Panc1 (cell line): Measurements from ENCODE around the gene PHACTR2. TPM values are rescaled to one million over a fixed set of nuclear protein-coding genes. Genes with fewer than 3 reads are reported as not detected.

Experiments used
- ATAC-seq: fragments of 200-7000 bp; cut with Tn5 transposase; 2 replicates; pipeline ENCODE4 v1.9.1; 2020; ENCODE audit warnings: mild to moderate bottlenecking, moderate library complexity
- BruUV-seq: library from RNA; stranded (reverse); fragments of 400-500 nt; replicated peaks from 2 replicates; lab custom pipeline; 2021; lab: Mats Ljungman, UMichigan
- CTCF ChIA-PET: fragments of 300-600 bp; sonication (Branson Sonifier 250); formaldehyde crosslinking; loops from one replicate; lab custom pipeline; 2022; ENCODE audit warnings: antibody characterized with exemption; lab: Charles Lee
- POLR2A ChIA-PET: fragments of 300-600 bp; sonication (Branson Sonifier 250); formaldehyde crosslinking; loops from one replicate; lab custom pipeline; 2022; ENCODE audit warnings: antibody characterized with exemption; lab: Charles Lee
- DNase-seq: peaks from one replicate; pipeline ENCODE4 v3.0.0-alpha.2; 2010; ENCODE audit warnings: low read depth, low spot score
- H3K27ac ChIP-seq: 2 replicates; pipeline ENCODE4 v1.5.1; 2011; ENCODE audit warnings: mild to moderate bottlenecking, low read length, inconsistent platforms
- H3K27me3 ChIP-seq: fragments of 200-500 bp; sonication (Bioruptor generic); 2 replicates; pipeline ENCODE4 v1.6.0; 2014; ENCODE audit warnings: low read length, inconsistent platforms; ENCODE audit not compliant: control insufficient read depth, insufficient read depth
- H3K36me3 ChIP-seq: fragments of 200-500 bp; sonication (Bioruptor generic); 2 replicates; pipeline ENCODE4 v1.5.1; 2014; ENCODE audit warnings: inconsistent platforms, mild to moderate bottlenecking, low read length, moderate library complexity; ENCODE audit not compliant: control insufficient read depth, insufficient read depth
- H3K4me1 ChIP-seq: 2 replicates; pipeline ENCODE4 v1.5.1; 2011; ENCODE audit warnings: inconsistent platforms, mild to moderate bottlenecking, low read length, moderate library complexity; ENCODE audit not compliant: control insufficient read depth, insufficient read depth
- H3K4me3 ChIP-seq, 2 experiments: 2 replicates each; pipeline ENCODE4 v1.5.1; 2011 to 2012; ENCODE audit warnings: low read depth in 2 of 2, low read length in 2 of 2, mild to moderate bottlenecking in 2 of 2, inconsistent platforms in 1 of 2, moderate library complexity in 1 of 2
- H3K9me3 ChIP-seq: fragments of 200-500 bp; sonication (Bioruptor generic); 2 replicates; pipeline ENCODE4 v1.5.1; 2014; ENCODE audit warnings: low read depth, mild to moderate bottlenecking, inconsistent platforms, low read length, moderate library complexity; ENCODE audit not compliant: control insufficient read depth, insufficient read depth
- CTCF ChIP-seq: fragments of 450-650 bp; IDR thresholded peaks from 2 replicates; pipeline ENCODE4 v1.5.1; 2017; ENCODE audit warnings: mild to moderate bottlenecking
- POLR2AphosphoS5 ChIP-seq: IDR thresholded peaks from 2 replicates; pipeline ENCODE4 v1.6.1; 2012; ENCODE audit warnings: mild to moderate bottlenecking, low read depth, low read length, moderate library complexity
- SIN3A ChIP-seq: IDR thresholded peaks from 2 replicates; pipeline ENCODE4 v1.6.1; 2012; ENCODE audit warnings: low read depth, mild to moderate bottlenecking, low read length, moderate library complexity, borderline replicate concordance; ENCODE audit not compliant: insufficient read depth
- TCF7L2 ChIP-seq: IDR thresholded peaks from 2 replicates; pipeline ENCODE4 v1.6.1; 2011; ENCODE audit warnings: mild to moderate bottlenecking, low read depth, low read length, inconsistent platforms
- in situ Hi-C: cut with HindIII; loops from 2 replicates; pipeline ENCODE4 v1.10.0; 2016; ENCODE audit warnings: low sequenced_read_pairs, low pct_unique_long_range_greater_than_20kb
- intact Hi-C: fragments of 100-400 bp; cut with micrococcal nuclease; formaldehyde crosslinking; loops from one replicate; pipeline ENCODE4 v1.10.0; 2022; ENCODE audit not compliant: unreplicated experiment
- total RNA-seq: library from RNA; stranded (reverse); gene quantifications from one replicate; pipeline ENCODE4 v1.2.1, GENCODE V29; 2021; ENCODE audit not compliant: unreplicated experiment
- TF ChIP-seq, protein P1 (sequence below), 2 experiments: IDR thresholded peaks; 2 replicates each; pipeline ENCODE4 v1.6.1; 2011 to 2012; ENCODE audit warnings: low read depth in 2 of 2, control low read depth in 1 of 2, low read length in 1 of 2, mild to moderate bottlenecking in 1 of 2, moderate library complexity in 1 of 2; ENCODE audit not compliant: insufficient read depth in 1 of 2

The PHACTR2 gene
- total RNA-seq, 1 experiment from 2014 or later: 59.9 TPM

GRCh38 chr6:143772116-143773086 is 94.6 kb downstream of the PHACTR2 start:
- H3K36me3 ChIP-seq: peaks cover 4% of the 10 kb centered on the region; the same call in 1 of the 2 replicates
- in situ Hi-C loops (no loop called here), intact Hi-C loops (no loop called here)
- no TSS peak for BruUV-seq
- ATAC-seq (no peak), DNase-seq (no peak)
- H3K27ac ChIP-seq: 0 out of 2 replicates have a peak overlapping the region, but pooled peaks have one; percentile 4
- no peak overlapping the region for H3K4me3 ChIP-seq
- no peaks in the 10 kb centered on the region for H3K27me3 ChIP-seq
- ChIA-PET CTCF (no interaction called here), POLR2A (no interaction called here)
- TF ChIP-seq POLR2AphosphoS5: no peak
- no peak for TF ChIP-seq TCF7L2
- no peak for TF ChIP-seq SIN3A
- TF ChIP-seq CTCF: no peak
- TF ChIP-seq, protein P1, sequence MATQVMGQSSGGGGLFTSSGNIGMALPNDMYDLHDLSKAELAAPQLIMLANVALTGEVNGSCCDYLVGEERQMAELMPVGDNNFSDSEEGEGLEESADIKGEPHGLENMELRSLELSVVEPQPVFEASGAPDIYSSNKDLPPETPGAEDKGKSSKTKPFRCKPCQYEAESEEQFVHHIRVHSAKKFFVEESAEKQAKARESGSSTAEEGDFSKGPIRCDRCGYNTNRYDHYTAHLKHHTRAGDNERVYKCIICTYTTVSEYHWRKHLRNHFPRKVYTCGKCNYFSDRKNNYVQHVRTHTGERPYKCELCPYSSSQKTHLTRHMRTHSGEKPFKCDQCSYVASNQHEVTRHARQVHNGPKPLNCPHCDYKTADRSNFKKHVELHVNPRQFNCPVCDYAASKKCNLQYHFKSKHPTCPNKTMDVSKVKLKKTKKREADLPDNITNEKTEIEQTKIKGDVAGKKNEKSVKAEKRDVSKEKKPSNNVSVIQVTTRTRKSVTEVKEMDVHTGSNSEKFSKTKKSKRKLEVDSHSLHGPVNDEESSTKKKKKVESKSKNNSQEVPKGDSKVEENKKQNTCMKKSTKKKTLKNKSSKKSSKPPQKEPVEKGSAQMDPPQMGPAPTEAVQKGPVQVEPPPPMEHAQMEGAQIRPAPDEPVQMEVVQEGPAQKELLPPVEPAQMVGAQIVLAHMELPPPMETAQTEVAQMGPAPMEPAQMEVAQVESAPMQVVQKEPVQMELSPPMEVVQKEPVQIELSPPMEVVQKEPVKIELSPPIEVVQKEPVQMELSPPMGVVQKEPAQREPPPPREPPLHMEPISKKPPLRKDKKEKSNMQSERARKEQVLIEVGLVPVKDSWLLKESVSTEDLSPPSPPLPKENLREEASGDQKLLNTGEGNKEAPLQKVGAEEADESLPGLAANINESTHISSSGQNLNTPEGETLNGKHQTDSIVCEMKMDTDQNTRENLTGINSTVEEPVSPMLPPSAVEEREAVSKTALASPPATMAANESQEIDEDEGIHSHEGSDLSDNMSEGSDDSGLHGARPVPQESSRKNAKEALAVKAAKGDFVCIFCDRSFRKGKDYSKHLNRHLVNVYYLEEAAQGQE (IDR thresholded peaks at IDR 0.05; ENCODE audit: insufficient read depth in 1 of 2, low read depth in 2 of 2, low read length in 1 of 2): no peak
- no peaks in the 10 kb centered on the region for H3K9me3 ChIP-seq
- H3K4me1 ChIP-seq: no peaks in the 10 kb centered on the region

GRCh38 chr6:143773506-143774150 is 95.9 kb downstream of the PHACTR2 start:
- ATAC-seq: no peak
- POLR2A ChIA-PET: interaction anchor here (0.6 kb wide), 1 partner anchor 17 kb away, joined by 7 read pairs; no protein-coding TSS in a partner anchor
- intact Hi-C loops: no loop called here

More at GRCh38 chr6:143773506-143774150, 95.9 kb downstream of the PHACTR2 start:
- in situ Hi-C loops: no loop called here
- no peaks in the 10 kb centered on the region for H3K9me3 ChIP-seq
- no peaks in the 10 kb centered on the region for H3K27me3 ChIP-seq
- BruUV-seq: no TSS peak
- no peaks in the 10 kb centered on the region for H3K4me1 ChIP-seq
- no peak for TF ChIP-seq TCF7L2
- TF ChIP-seq POLR2AphosphoS5: no peak
- no peak for TF ChIP-seq SIN3A
- no peak for TF ChIP-seq CTCF
- TF ChIP-seq, protein P1 (IDR thresholded peaks at IDR 0.05; ENCODE audit: insufficient read depth in 1 of 2, low read depth in 2 of 2, low read length in 1 of 2): no peak
- CTCF ChIA-PET: no interaction called here
- DNase-seq: no peak
- H3K4me3 ChIP-seq: no peak overlapping the region
- H3K27ac ChIP-seq: peak overlapping the region; percentile 30; the same call in 1 of the 2 replicates
- 0 out of 2 replicates have a peak, but pooled peaks cover 4% of the 10 kb centered on the region for H3K36me3 ChIP-seq
